Measurements from ENCODE around the gene CNTNAP2.
"Not testable (repeated sequence)": the region's sequence is repeated elsewhere in the genome, so short reads cannot be mapped to it uniquely, and the experiment has no call there.

CNTNAP2 gene

DNA sequence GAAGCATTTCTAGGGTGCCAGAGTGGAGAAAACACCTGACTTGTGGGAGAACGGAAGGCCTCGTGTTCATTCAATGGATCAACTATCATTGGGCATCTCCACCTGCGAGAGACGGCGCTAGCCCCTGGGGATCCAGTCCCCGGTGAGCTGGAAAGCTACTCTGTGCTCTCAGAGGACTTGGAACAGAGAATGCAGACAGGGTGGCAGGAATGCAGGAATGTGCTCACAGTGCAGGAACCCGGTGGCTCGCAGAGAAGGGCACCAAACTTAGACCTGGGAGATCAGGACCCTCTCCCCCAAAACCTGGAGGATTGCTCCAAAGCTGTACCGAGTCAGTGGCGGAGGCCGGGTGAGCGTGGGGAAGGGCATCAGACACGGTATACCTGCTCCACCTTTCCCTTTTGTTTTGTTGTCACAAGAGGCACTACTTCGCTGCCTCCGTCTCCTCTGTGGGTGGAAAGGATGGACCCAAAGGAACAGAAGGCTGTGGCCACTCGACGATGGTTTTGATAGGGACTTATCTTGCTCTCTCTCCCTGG, 1905.0 kb downstream of the CNTNAP2 start:
- DNase-seq (ENCODE audit: low read depth in 2 of 2) = no peak

DNA sequence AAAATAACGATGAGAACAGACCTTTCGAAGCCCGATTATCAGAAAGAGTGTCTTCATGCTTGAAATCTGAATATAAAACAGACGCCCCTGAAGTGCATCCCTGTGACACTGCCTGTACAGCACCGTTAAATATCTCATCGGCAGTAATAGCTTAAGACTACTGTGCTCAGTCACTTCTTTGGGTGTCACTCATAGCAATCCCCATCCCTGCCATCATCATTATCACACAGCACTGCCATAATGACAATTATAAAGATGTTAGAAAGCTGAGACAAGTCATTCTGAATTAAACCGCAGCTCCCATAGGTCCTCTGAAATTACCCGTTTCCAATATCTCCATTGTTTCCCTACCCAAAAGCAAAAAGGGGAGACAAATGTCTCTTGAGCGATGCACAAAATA, 1906.2 kb downstream of the CNTNAP2 start:
- DNase-seq (ENCODE audit: low read depth in 2 of 2) = no peak

DNA sequence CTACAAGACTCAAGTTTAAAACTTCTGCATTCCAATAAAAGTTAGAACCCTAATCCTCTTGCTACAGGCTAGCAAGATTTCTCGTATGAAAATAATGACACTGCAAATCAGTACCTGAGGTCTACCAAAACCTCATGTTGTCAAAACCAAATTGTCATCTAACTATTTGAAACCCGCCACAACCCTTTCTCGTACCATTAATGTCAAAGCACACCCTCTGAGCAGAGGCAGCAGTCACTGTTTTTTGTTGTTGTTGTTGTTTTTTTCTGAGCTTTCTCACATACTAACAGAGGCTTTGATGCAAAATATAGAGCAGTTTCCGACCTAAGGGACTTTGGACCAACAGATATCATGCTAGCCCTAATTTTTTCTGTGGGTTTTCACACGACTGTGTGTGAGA, 1910.1 kb downstream of the CNTNAP2 start:
- DNase-seq (ENCODE audit: low read depth in 2 of 2) = no peak

DNA sequence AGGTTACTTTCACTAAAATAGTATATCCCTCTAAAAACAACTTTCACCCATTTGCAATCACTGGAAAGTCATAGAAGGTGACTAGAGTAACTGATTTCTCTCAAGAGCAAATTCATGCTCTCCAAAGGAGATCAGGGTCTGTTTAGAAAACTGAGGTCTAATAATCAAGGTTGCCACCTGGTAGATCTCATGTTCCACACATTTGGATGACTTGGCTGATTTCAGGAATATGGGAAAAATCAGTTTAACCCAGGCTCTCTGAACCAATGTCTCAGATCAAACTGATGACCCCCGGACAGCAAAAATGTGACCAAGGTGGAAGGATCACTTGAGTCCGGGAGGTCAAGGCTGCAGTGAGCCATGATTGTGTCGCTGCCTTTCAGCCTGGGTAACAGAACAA, 1911.6 kb downstream of the CNTNAP2 start:
- no peak for DNase-seq (ENCODE audit: low read depth in 2 of 2)

DNA sequence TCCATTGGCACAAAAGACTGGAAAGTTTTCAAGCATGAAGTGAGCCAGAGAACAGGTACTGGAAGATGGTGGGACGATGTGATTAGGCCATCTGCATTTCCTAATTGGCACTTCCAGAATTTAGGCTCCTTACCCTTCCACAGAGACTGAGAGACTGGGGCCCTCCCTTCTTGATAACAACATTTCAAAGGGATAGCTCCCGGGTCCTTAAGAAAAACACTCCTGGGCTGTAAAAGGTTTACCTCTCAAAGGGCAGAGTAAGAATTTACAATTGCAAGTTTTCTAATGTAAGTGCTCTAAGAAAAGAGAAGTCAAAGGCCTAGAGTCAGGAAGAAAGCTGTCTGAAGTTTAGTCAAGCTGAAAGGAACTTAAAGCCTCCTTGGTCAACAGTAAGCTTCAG, 1914.4 kb downstream of the CNTNAP2 start:
- no peak for DNase-seq (ENCODE audit: low read depth in 2 of 2)

DNA sequence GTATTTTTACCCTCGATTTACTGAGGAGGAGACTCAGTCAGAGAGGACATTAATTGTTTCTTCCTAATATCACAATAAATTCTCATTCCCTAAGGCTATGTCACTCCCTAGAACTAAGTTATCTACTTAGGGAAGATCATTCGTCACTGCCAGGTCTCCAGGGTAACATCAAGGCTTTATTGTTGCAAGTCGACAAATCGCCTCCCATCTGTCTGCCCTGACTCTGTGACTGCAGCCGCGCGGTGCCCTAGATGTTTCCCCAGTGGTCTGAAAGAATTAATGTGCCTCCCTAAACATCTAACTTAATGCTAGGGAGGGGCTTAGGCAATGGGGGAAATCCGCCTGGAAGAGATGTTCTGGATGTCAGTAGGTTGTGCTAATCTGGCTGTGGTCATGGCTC, 1915.2 kb downstream of the CNTNAP2 start:
- no peak for DNase-seq (ENCODE audit: low read depth in 2 of 2)

DNA sequence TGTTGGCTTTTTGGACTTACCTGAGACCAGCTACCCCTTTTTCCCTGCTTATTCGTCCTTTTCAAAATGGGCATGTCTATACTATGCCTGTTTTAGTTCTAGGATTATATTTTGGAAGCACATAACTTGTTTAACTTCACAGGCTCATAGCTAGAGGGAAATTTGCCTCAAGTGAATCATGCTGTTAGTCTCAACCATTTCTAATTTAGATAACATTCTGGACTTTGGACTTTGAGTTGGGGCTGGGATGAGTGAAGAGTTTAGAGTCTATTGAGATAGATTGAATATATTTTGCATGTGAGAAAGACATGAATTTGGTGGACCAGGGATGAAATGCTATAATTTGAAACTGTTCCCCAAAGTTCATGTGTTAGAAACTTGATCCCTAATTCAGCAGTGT, 1919.3 kb downstream of the CNTNAP2 start:
- no peak for DNase-seq (ENCODE audit: low read depth in 2 of 2)

DNA sequence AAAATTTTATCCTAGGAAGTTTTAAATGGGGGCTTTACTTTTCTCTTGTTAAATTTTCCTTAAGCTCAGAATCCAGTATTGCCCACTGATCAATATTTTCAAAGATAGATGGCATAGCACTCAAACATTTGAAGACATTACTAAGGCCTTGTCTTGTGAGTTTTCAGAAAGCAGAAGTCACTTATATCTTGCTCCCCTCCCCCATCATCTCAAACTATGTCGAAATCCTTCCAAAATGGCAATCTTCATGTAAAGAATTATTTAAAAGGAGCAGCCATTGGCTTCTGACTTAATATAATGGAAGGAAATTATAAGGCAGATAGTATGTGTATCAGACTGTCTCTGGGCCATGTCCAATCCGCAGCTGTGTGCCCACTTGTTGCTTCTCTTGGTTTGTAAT, 1920.4 kb downstream of the CNTNAP2 start:
- DNase-seq (ENCODE audit: low read depth in 2 of 2) = no peak

DNA sequence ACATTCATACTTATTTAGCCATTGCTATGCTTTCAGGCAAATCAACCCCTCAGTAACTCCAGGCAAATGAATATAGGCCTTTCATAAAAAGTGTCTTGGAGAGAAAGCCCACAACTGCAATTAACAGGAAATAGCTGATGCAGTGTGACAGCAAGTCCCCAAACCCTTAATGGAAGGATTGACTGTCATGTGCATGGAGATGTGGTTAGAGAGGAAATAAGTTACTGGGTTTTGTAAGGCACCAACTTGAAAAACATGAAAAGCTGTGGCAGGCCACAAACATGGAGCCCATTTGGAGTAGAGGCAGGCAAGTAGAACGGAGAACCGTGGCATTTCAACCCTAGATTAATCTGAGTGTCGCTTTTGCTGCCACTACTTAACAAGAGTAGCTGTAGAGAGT, 1924.6 kb downstream of the CNTNAP2 start:
- no peak for DNase-seq (ENCODE audit: low read depth in 2 of 2)

DNA sequence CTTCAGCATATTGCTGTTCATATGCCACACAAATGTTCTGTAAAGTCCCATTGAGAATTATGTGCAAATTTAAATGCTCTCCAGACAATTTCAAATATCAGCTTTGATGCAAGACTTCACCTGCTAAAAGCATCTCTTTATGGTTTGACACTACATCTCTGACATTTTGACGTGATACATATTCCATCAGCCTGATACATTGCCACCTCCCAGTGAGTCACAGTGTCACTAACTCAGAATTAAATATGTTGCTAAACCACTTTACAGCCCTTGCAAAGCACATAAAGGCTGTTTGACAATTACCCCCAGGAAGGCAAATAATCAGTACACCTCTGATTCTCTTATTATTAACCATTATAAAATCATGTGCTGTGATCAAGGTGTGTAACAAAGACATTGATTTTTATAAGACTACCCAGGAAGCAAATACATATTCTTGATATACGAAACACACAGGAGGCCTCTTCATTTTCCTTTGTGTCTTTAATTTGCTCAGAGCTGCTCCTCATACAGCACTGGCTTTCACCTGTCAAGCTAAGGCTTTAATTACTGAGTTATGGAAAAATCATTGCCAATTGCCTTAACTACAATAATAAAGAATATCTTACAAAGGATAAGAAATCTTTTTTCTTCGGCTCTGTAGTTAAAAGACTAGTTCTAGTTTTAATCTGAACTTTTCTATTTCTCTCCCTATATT, 1926.5 kb downstream of the CNTNAP2 start:
- DNase-seq (ENCODE audit: low read depth in 2 of 2) = no peak

DNA sequence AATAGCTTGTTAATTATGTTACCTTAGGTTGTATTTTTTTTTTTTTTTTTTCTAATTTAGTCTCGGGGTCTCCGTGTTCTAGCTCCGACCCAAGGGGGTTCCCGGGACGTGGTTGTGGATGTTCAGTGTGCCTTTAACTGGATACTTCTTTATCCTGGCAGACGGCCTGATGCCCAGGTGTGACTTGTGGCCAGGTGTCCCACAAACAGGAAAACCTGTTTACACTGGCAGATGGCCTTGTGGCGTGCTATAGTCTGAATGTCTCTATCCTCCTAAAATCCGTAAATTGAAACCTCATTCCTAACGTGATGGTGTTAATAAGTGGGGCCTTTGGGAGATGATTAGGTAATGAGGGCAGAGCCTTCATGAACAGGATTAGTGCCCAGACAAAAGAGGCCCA, 1927.6 kb downstream of the CNTNAP2 start:
- no peak for DNase-seq (ENCODE audit: low read depth in 2 of 2)

DNA sequence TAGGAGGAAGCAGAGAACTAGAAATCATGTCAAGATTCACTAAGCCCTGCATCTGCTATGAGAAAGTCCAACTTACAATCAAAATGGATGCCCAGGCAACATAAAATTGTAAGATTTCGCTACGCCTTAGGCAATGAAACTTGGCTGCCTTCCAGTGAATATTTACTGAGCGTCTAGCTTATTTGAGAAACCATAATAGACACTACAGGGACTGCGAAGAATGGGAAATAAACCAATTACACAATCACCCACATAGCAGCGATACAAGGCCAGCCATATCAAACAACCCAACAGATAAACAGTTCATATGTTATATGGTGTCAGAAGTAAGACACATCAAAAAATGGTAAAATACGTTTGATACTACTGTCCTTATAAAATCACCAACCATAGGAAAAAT, 1928.9 kb downstream of the CNTNAP2 start:
- no peak for DNase-seq (ENCODE audit: low read depth in 2 of 2)

DNA sequence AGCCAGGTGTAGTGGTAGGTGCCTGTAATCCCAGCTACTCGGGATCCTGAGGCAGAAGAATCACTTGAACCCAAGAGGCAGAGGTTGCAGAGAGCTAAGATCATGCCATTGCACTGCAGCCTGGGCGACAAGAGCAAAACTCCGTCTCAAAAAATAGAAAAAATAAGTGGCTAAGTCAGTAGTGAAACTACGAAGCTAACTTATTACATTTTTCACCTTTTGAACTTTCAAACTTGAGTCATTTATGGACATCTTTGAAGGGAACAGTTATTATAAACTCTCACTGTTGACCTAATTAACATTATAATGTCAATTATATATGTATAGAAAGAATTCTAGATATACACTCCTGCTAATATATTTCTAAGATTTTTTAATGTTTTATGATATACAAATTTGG, 1932.5 kb downstream of the CNTNAP2 start:
- DNase-seq (ENCODE audit: low read depth in 2 of 2) = no peak

DNA sequence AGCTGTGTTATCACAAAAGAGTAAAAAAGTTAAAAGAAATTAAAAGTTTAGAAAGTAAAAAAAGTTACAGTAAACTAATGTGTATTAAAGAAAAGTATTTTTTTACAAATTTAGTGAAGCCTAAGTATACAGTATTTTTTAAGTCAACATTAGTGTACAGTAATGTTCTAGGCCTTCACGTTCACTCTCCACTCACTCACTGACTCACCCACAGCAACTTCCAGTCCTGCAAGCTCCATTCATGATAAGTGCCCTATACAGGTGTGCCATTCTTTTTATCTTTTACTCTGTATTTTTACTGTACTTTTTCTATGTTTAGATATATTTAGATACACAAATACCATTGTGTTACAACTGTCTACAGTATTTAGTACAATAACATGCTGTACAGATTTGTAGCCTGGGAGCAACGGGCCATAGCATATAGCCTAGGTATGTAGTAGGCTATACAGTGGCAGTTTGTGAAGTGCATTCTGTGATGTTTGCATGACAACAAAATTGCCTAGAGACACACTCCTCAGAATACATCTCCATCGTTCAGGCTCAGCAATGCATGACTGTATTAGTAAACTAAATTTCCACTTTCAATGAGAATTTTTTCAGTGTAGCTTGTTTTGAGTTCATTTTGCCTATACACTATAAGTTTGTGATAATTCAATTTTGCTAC, 1934.0 kb downstream of the CNTNAP2 start:
- no peak for DNase-seq (ENCODE audit: low read depth in 2 of 2)

DNA sequence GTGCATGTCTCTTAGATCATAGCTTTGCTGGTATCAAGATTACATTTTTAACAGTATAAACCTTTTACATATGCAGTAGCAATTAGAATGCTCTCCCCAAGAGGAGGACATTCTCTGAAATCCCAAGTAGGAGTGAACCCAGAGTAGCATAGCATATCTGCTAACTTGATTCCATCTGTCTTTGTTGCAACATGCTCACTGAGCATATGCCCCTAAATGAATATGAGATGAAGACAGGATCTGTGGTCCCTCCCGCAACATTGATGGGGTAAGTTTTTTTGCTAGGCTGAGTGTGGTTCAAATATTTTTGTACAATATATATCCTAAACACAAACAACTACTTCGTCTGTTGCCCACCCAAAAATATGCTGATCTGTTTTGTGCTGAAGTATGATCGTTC, 1939.8 kb downstream of the CNTNAP2 start:
- DNase-seq (ENCODE audit: low read depth in 2 of 2) = no peak

DNA sequence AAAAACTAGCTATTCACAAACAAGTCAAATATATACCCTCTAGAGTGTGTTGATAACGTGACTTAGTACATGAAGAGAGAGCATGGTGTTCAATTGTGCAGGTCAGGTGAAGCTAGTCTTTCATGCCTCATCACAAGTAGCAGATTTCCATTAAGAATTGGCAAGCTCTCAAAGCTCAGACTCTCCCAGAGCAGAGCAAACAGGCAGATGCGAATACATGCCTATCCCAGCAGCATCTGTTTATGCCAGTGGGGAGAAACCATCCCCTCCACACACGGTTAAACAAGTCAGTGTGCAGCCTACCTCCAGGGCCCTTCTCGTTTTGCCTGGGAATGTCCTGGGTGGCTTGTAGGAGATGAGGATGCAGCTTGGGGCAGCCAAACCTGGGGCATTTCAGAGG, 1941.5 kb downstream of the CNTNAP2 start:
- no peak for DNase-seq (ENCODE audit: low read depth in 2 of 2)

DNA sequence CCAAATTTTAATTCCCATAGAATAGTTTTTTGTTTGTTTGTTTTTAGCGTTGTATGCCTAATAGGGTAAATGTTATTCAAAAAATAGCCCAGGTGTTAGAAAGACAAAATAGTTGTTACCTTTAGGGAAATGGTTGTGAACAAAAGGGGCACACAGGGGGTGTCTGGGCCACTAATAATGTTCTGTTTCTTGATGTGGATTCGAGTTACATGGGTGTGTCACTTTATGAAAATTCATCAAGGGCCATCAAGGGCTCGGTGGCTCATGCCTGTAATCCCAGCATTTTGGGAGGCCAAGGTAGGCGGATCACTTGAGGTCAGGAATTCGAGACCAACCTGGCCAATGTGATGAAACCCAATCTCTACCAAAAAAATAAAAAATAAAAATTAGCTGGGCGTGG, 1942.2 kb downstream of the CNTNAP2 start:
- DNase-seq (ENCODE audit: low read depth in 2 of 2) = no peak

DNA sequence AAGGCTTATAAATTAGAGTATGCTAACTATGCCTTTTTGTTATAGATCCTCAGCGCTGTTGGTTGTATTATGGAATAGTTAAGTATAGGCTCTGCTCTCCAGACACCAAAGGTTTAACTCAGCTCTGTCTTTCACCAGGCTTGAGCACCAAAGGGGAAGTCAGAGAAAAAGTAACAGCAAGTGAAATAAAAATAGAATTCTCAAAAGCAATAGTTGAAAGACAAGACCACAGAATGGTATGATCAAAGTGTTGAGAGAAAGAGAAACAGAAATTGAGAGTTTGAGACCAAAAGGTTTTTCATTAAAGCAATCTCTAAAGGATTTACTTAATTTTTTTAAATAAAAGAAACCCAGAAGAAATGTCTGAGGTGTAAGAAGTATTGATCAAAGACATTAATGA, 1944.1 kb downstream of the CNTNAP2 start:
- DNase-seq (ENCODE audit: low read depth in 2 of 2) = no peak

DNA sequence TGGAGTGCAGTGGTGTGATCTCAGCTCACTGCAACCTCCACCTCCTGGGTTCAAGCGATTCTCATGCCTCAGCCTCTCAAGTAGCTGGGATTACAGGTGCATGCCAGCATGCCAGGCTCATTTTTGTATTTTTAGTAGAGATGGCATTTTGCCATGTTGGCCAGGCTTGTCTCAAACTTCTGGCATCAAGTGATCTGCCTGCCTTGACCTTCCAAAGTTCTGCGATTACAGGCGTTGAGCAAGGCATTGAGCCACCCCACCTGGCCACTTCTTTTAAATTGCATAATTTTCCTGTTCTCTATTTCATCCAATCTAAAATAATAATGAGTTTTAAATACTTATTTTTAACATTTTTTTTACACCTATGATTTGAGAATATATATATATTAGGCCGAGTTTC, 1961.5 kb downstream of the CNTNAP2 start:
- not testable (repeated sequence) for DNase-seq (ENCODE audit: low read depth in 2 of 2)

DNA sequence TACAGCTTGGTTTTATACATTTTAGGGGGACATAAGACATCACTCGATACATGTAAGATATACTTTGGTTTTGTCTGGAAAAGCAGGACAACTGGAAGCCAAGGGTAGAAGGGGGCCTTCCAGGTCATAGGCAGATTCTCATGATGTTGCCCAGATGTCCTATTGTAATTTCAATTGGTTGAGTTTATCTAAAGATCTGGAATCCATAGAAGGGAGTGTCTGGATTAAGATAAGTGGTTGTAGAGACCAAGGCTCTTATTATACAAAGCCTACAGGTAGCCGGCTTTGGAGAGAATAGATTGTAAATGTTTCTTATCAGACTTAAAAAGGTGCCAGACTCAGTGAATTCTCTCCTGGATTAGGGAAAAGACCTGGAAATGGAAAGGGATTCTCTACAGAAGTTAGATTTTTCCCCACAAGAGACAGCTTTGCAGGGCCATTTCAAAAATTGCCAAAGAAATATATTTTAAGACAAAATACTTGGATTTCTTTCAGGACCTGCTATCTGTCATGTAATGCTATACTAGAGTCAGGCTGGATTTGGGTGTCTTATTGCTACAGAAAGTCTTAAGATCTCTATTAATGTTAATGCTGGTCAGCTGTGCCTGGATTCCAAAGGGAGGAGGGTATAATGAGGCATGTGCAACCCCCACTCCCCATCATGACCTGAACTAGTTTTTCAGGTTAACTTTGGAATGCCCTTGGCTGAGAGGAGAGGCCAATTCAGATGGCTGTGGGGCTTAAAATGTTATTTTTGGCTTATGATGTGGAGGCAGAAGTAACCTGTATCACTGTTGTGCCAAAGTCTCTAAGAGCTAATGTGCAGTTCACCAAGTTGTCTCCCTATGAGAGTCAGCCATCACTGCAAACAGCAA, 1962.8 kb downstream of the CNTNAP2 start:
- DNase-seq (ENCODE audit: low read depth in 2 of 2) = no peak

DNA sequence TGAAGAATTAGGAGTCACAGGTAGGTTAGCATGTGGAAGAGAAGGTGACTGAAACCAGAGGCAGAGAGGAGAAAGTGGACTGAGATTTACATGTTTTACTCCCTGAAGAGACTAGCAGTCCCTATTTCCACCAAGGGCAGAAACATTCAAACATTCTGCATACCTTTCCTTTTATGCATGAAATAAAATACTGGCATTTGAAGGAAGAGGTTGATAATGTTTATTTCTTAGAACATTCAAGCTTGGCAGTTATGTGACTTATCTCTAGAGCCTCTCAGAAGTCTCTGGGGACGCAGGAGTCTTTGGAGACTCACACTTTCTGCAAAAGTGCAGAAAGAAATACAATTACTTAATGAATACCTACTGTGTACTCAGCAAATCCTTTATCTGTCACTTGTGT, 1966.8 kb downstream of the CNTNAP2 start:
- no peak for DNase-seq (ENCODE audit: low read depth in 2 of 2)

DNA sequence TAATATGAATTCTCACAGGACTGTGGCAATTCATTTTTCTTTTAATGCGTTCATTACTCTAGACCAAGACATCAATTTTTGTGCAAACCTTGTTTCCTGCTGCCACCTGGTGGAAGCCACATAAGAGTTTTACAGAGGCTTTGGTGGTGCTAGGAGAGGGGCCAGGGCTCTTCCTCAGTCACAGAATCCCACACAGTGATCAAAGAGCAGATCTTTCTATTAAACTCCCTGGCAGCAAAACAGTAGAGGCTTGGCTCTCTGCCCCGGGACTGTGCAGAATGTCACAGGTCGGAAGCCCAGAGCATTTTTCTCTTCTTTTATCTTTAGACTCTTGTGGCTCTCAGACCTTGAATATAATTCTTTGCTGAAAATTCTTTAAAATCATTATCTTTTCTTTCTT, 1967.5 kb downstream of the CNTNAP2 start:
- no peak for DNase-seq (ENCODE audit: low read depth in 2 of 2)

DNA sequence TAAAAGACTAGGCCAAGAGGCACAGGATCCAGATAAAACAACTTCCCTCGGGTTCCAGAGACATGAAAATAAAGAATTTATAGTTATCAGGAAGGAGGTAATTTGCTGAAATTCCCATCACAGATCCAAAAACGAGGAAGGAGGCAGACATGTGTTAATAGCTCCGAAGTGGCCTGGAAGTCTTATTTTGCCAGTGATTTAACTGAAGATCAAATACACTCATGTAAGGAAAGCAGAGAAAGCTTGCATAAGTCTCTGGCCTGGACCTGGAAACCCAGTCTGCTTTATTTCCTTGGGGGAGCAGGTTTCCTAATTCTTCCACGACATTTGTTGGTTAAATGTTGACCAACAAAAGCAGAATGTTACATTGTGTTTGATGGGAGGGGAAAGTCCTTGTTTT, 1975.3 kb downstream of the CNTNAP2 start:
- no peak for DNase-seq (ENCODE audit: low read depth in 2 of 2)
